B cell (primary cell): ENCODE data around the gene IL22RA1. TPM values are rescaled to one million over a fixed set of nuclear protein-coding genes. Genes with fewer than 3 reads are reported as not detected.

Source experiments
- ATAC-seq: fragments of 200-7000 bp; cut with Tn5 transposase; one replicate; pipeline ENCODE4 v1.10.0; 2021; ENCODE audit warnings: low read depth, mild to moderate bottlenecking, moderate number of reproducible peaks, moderate library complexity
- CTCF ChIA-PET: fragments of 350-600 bp; sonication (Branson Sonifier 250); formaldehyde crosslinking; loops from one replicate; lab custom pipeline; 2021; ENCODE audit warnings: antibody characterized with exemption, inconsistent platforms; lab: Charles Lee
- POLR2A ChIA-PET: fragments of 350-600 bp; sonication (Branson Sonifier 250); formaldehyde crosslinking; loops from one replicate; lab custom pipeline; 2021; ENCODE audit warnings: antibody characterized with exemption; lab: Charles Lee
- DNase-seq: peaks from one replicate; pipeline ENCODE4 v3.0.0; 2013
- H2AFZ ChIP-seq: 2 replicates; pipeline ENCODE4 v1.6.1; 2012; ENCODE audit warnings: mild to moderate bottlenecking, low read depth, low read length; ENCODE audit not compliant: insufficient read depth, poor library complexity, severe bottlenecking
- H3K27ac ChIP-seq, 2 donors: 1 replicate in 1 of 2; 2 replicates in 1 of 2; pipeline ENCODE4 v1.5.1; 2012 to 2013; ENCODE audit warnings: low read length in 2 of 2, mild to moderate bottlenecking in 2 of 2, moderate library complexity in 1 of 2
- H3K27me3 ChIP-seq, 4 experiments: fragments of 200-600 bp in 1 of 4; sonication (generic) in 1 of 4; replicated peaks in 1 of 4; 1 replicate in 2 of 4; 2 replicates in 2 of 4; pipeline versions ENCODE4 v1.6.1 to v1.7.0; 2013 to 2016; ENCODE audit warnings: low read length in 3 of 4, mild to moderate bottlenecking in 2 of 4, mixed read lengths in 1 of 4, moderate library complexity in 1 of 4; ENCODE audit not compliant: insufficient read depth in 4 of 4, control insufficient read depth in 3 of 4; ENCODE audit errors: control extremely low read depth in 1 of 4
- H3K36me3 ChIP-seq, 2 experiments: replicated peaks in 1 of 2; 1 replicate in 1 of 2; 2 replicates in 1 of 2; pipeline versions ENCODE4 v1.6.1 to v1.7.1; 2013; ENCODE audit warnings: low read length in 1 of 2; ENCODE audit not compliant: insufficient read depth in 2 of 2, control insufficient read depth in 1 of 2; ENCODE audit errors: control extremely low read depth in 1 of 2, extremely low read depth in 1 of 2
- H3K4me1 ChIP-seq, 2 donors: fragments of 200-600 bp in 1 of 2; sonication (generic) in 1 of 2; 1 replicate in 1 of 2; 2 replicates in 1 of 2; pipeline versions ENCODE4 v1.5.1 to v1.6.1; 2013 to 2017; ENCODE audit warnings: low read length in 2 of 2; ENCODE audit not compliant: control insufficient read depth in 2 of 2, insufficient read depth in 2 of 2
- H3K4me2 ChIP-seq: replicated peaks from 2 replicates; pipeline ENCODE3; 2012; ENCODE audit warnings: mild to moderate bottlenecking, low read depth, low read length; ENCODE audit not compliant: poor library complexity, severe bottlenecking
- H3K4me3 ChIP-seq, 5 experiments: fragments of 200-600 bp in 1 of 5; sonication (generic) in 1 of 5; 1 replicate in 3 of 5; 2 replicates in 2 of 5; pipeline versions ENCODE4 v1.5.1 to v1.7.0; 2011 to 2016; ENCODE audit warnings: low read length in 4 of 5, mild to moderate bottlenecking in 4 of 5, low read depth in 2 of 5, control low read depth in 1 of 5, moderate library complexity in 1 of 5; ENCODE audit not compliant: insufficient read depth in 1 of 5; ENCODE audit errors: control extremely low read depth in 1 of 5, extremely low read depth in 1 of 5
- H3K79me2 ChIP-seq: fragments of 200-600 bp; sonication (generic); one replicate; pipeline ENCODE4 v1.6.0; 2016; ENCODE audit warnings: low read length; ENCODE audit not compliant: control insufficient read depth, insufficient read depth
- H3K9ac ChIP-seq: fragments of 200-600 bp; sonication (generic); 2 replicates; pipeline ENCODE4 v1.6.1; 2017; ENCODE audit warnings: mild to moderate bottlenecking, low read length, moderate library complexity
- H3K9me3 ChIP-seq, 3 donors: one replicate each; pipeline versions ENCODE4 v1.6.1 to v1.7.1; 2013; ENCODE audit warnings: low read length in 2 of 3; ENCODE audit not compliant: control insufficient read depth in 2 of 3, insufficient read depth in 1 of 3; ENCODE audit errors: control extremely low read depth in 1 of 3
- H4K20me1 ChIP-seq: 2 replicates; pipeline ENCODE4 v1.6.0; 2012; ENCODE audit warnings: mild to moderate bottlenecking, low read length; ENCODE audit not compliant: insufficient read depth, control insufficient read depth, poor library complexity, severe bottlenecking
- H3K27ac Mint-ChIP-seq: one replicate; pipeline ENCODE4 v1.8.0; 2021; ENCODE audit warnings: mixed read lengths
- H3K27me3 Mint-ChIP-seq: one replicate; pipeline ENCODE4 v1.8.0; 2021; ENCODE audit warnings: mixed read lengths
- H3K4me1 Mint-ChIP-seq: one replicate; pipeline ENCODE4 v1.8.0; 2021; ENCODE audit warnings: mixed read lengths
- H3K4me3 Mint-ChIP-seq: one replicate; pipeline ENCODE4 v1.8.0; 2021; ENCODE audit warnings: mixed read lengths
- H3K9me3 Mint-ChIP-seq: one replicate; pipeline ENCODE4 v1.8.0; 2022; ENCODE audit warnings: mixed read lengths; ENCODE audit not compliant: insufficient read depth
- CTCF ChIP-seq: fragments of 200-600 bp; IDR thresholded peaks from one replicate; pipeline ENCODE4 v1.8.0; 2022; ENCODE audit warnings: antibody characterized with exemption, mild to moderate bottlenecking
- EZH2 ChIP-seq: IDR thresholded peaks from 2 replicates; pipeline ENCODE4 v1.6.1; 2012; ENCODE audit warnings: borderline replicate concordance, low read depth, mild to moderate bottlenecking, moderate library complexity, low read length; ENCODE audit not compliant: insufficient read depth, poor library complexity, severe bottlenecking
- WGBS: methylation state at CpG from one replicate; pipeline ENCODE4 v1.1.5; 2013; ENCODE audit warnings: missing lambda C conversion rate; ENCODE audit not compliant: insufficient coverage; 5-methylcytosine and 5-hydroxymethylcytosine counted together
- intact Hi-C: fragments of 100-400 bp; cut with micrococcal nuclease; formaldehyde crosslinking; loops from one replicate; pipeline ENCODE4 v1.10.0; 2022
- polyA plus RNA-seq: library from polyadenylated mRNA; depleted of rRNA; stranded (reverse); fragments of >200 nt; gene quantifications from 2 replicates; pipeline ENCODE4 v1.2.3, GENCODE V29; 2012
- total RNA-seq, 2 donors: library from RNA; stranded (reverse); fragments of 120-200 nt in 1 of 2; gene quantifications; 1 replicate in 1 of 2; 2 replicates in 1 of 2; pipeline versions ENCODE4 v1.2.3 to v1.2.4, GENCODE V29; 2013 to 2022

Gene IL22RA1
- total and polyA plus RNA-seq, 2 donors (not counting 1 experiment from before 2014, with no cell fraction given): 0.10 TPM

DNA sequence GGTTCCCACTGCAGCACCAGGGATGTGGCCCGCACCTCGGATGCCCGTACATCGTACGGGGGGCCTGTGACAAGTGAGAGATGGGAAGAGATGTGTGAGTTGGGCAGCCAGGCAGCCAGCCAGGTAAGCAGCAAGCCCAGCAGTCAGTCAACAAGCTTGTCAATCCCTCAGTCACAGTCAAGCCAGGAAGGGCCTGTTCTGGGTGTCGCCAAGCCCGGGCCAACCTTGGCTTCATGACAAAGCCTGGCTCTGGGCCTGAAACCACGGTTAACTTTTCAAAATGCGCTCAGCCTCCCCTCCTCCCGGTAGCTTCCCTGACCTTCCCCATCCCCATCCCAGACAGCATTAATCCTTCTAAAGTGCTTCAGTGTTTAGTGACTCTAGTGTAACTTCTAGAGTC is 62.8 kb downstream of the IL22RA1 start:
- no peak overlapping the region for H2AFZ ChIP-seq

More for the DNA sequence above, 62.8 kb downstream of the IL22RA1 start:
- ChIA-PET CTCF (interaction anchor here (2.0 kb wide), 1 partner anchor 9 kb away, joined by 6 read pairs; no protein-coding TSS in a partner anchor), POLR2A (no interaction called here)
- no peak overlapping the region for H3K27ac ChIP-seq
- H3K27ac Mint-ChIP-seq: no peak overlapping the region
- no peak overlapping the region for H3K4me2 ChIP-seq
- ATAC-seq (no peak), DNase-seq (no peak)
- 63% methylated on average over 2 of the region's 10 CpGs for WGBS
- H3K9ac ChIP-seq: no peak overlapping the region
- H3K9me3 Mint-ChIP-seq: no peaks in the 10 kb centered on the region
- H3K79me2 ChIP-seq: no peaks in the 10 kb centered on the region
- H3K4me1 ChIP-seq: no peaks in the 10 kb centered on the region
- no peak for TF ChIP-seq EZH2
- TF ChIP-seq CTCF: no peak
- no peaks in the 10 kb centered on the region for H4K20me1 ChIP-seq
- no peaks in the 10 kb centered on the region for H3K9me3 ChIP-seq
- H3K4me3 Mint-ChIP-seq: no peak overlapping the region
- H3K27me3 ChIP-seq: no peaks in the 10 kb centered on the region
- no peaks in the 10 kb centered on the region for H3K36me3 ChIP-seq
- H3K4me3 ChIP-seq: no peak overlapping the region
- H3K27me3 Mint-ChIP-seq: peaks cover 15% of the 10 kb centered on the region
- intact Hi-C loops: no loop called here
- no peaks in the 10 kb centered on the region for H3K4me1 Mint-ChIP-seq
